Activated naive CD8-positive, alpha-beta T cell treated with anti-CD3 and anti-CD28 coated beads, Interleukin-2, amount 50 U/mL, for 24 hours (primary cell): ENCODE results near the gene HOXA3.

Source experiments
- ATAC-seq: fragments of 150-1000 bp; cut with Tn5 transposase; one replicate; pipeline ENCODE4 v1.10.0; 2021
- DNase-seq: peaks from one replicate; pipeline ENCODE4 v3.0.0; 2021
- H3K27ac Mint-ChIP-seq: one replicate; pipeline ENCODE4 v1.8.0; 2021; ENCODE audit warnings: mild to moderate bottlenecking, mixed read lengths
- H3K27me3 Mint-ChIP-seq: one replicate; pipeline ENCODE4 v1.8.0; 2021; ENCODE audit warnings: mixed read lengths
- H3K36me3 Mint-ChIP-seq: one replicate; pipeline ENCODE4 v1.8.0; 2021; ENCODE audit warnings: low read depth, mixed read lengths
- H3K4me1 Mint-ChIP-seq: one replicate; pipeline ENCODE4 v1.8.0; 2021; ENCODE audit warnings: mixed read lengths
- H3K4me3 Mint-ChIP-seq: one replicate; pipeline ENCODE4 v1.8.0; 2021; ENCODE audit warnings: mild to moderate bottlenecking, moderate library complexity, mixed read lengths
- H3K9me3 Mint-ChIP-seq: one replicate; pipeline ENCODE4 v1.8.0; 2021; ENCODE audit warnings: mixed read lengths

The HOXA3 gene

GRCh38 chr7:27175626-27176523 is 23.5 kb upstream of the HOXA3 start:
- Mint-ChIP-seq H3K4me3 (no peak overlapping the region), H3K27me3 (peaks cover 75% of the 10 kb centered on the region), H3K9me3 (no peaks in the 10 kb centered on the region), H3K4me1 (peaks cover 13% of the 10 kb centered on the region), H3K36me3 (no peaks in the 10 kb centered on the region), H3K27ac (no peak overlapping the region)
- ATAC-seq, result no peak
- no peak for DNase-seq

- Mint-ChIP-seq H3K27ac (no peak overlapping the region), H3K4me1 (peaks cover 13% of the 10 kb centered on the region), H3K27me3 (peaks cover 77% of the 10 kb centered on the region), H3K36me3 (no peaks in the 10 kb centered on the region), H3K9me3 (no peaks in the 10 kb centered on the region), H3K4me3 (peak overlapping the region; percentile 36)
- no peak for DNase-seq
- ATAC-seq, result no peak
Measured at GRCh38 chr7:27174874-27175625, 22.7 kb upstream of the HOXA3 start.

GRCh38 chr7:27173956-27174873 is 21.8 kb upstream of the HOXA3 start, which contains the start of gene HOXA10:
HOXA10 (minus strand) TSS chr7:27174320; CDS start chr7:27174306, 14 bp downstream.
- Mint-ChIP-seq H3K4me1 (peaks cover 10% of the 10 kb centered on the region), H3K4me3 (peak within 1 kb of the TSS; percentile 42), H3K27me3 (peaks cover 73% of the 10 kb centered on the region), H3K9me3 (no peaks in the 10 kb centered on the region), H3K27ac (no peak within 1 kb of the TSS), H3K36me3 (no peaks in the 10 kb centered on the region)
- ATAC-seq, result no peak
- DNase-seq, result peak; percentile 2

- H3K4me1 Mint-ChIP-seq, result peaks cover 14% of the 10 kb centered on the region
- ATAC-seq (peak; percentile 45), DNase-seq (no peak)
- H3K27me3 Mint-ChIP-seq, result peaks cover 71% of the 10 kb centered on the region
- no peak overlapping the region for H3K4me3 Mint-ChIP-seq
- no peak overlapping the region for H3K27ac Mint-ChIP-seq
- H3K9me3 Mint-ChIP-seq, result no peaks in the 10 kb centered on the region
- H3K36me3 Mint-ChIP-seq, result no peaks in the 10 kb centered on the region
Measured at GRCh38 chr7:27173511-27173955, 21.1 kb upstream of the HOXA3 start.

GRCh38 chr7:27172823-27173510 is 20.6 kb upstream of the HOXA3 start:
- ATAC-seq (peak; percentile 26), DNase-seq (no peak)
- Mint-ChIP-seq H3K27me3 (peaks cover 71% of the 10 kb centered on the region), H3K36me3 (no peaks in the 10 kb centered on the region), H3K4me3 (peak overlapping the region; percentile 24), H3K27ac (no peak overlapping the region), H3K4me1 (peaks cover 15% of the 10 kb centered on the region), H3K9me3 (no peaks in the 10 kb centered on the region)

GRCh38 chr7:27172315-27172774 is 20.0 kb upstream of the HOXA3 start:
- H3K4me1 Mint-ChIP-seq, result peaks cover 15% of the 10 kb centered on the region
- no peaks in the 10 kb centered on the region for H3K36me3 Mint-ChIP-seq
- H3K9me3 Mint-ChIP-seq, result no peaks in the 10 kb centered on the region
- ATAC-seq (no peak), DNase-seq (no peak)
- peaks cover 72% of the 10 kb centered on the region for H3K27me3 Mint-ChIP-seq
- H3K27ac Mint-ChIP-seq, result peak overlapping the region; percentile 23
- peak overlapping the region; percentile 24 for H3K4me3 Mint-ChIP-seq

GRCh38 chr7:27171637-27172314 is 19.4 kb upstream of the HOXA3 start:
- no peaks in the 10 kb centered on the region for H3K36me3 Mint-ChIP-seq
- no peaks in the 10 kb centered on the region for H3K9me3 Mint-ChIP-seq
- peak overlapping the region; percentile 23 for H3K27ac Mint-ChIP-seq
- H3K4me3 Mint-ChIP-seq, result peak overlapping the region; percentile 36
- peaks cover 77% of the 10 kb centered on the region for H3K27me3 Mint-ChIP-seq
- H3K4me1 Mint-ChIP-seq, result peaks cover 18% of the 10 kb centered on the region
- no peak for ATAC-seq
- DNase-seq, result no peak

GRCh38 chr7:27171325-27171636 is 18.9 kb upstream of the HOXA3 start:
- peak overlapping the region; percentile 23 for H3K27ac Mint-ChIP-seq
- ATAC-seq (no peak), DNase-seq (no peak)
- H3K4me3 Mint-ChIP-seq, result peak overlapping the region; percentile 15
- no peaks in the 10 kb centered on the region for H3K36me3 Mint-ChIP-seq
- H3K27me3 Mint-ChIP-seq, result peaks cover 78% of the 10 kb centered on the region
- H3K9me3 Mint-ChIP-seq, result no peaks in the 10 kb centered on the region
- H3K4me1 Mint-ChIP-seq, result peaks cover 18% of the 10 kb centered on the region

- ATAC-seq, result no peak
- no peaks in the 10 kb centered on the region for H3K36me3 Mint-ChIP-seq
- DNase-seq, result no peak
- H3K27me3 Mint-ChIP-seq, result peaks cover 76% of the 10 kb centered on the region
- H3K9me3 Mint-ChIP-seq, result no peaks in the 10 kb centered on the region
- no peak overlapping the region for H3K27ac Mint-ChIP-seq
- H3K4me1 Mint-ChIP-seq, result peaks cover 22% of the 10 kb centered on the region
- H3K4me3 Mint-ChIP-seq, result peak overlapping the region; percentile 14
Measured at GRCh38 chr7:27170426-27171324, 18.3 kb upstream of the HOXA3 start.

GRCh38 chr7:27169658-27170425 is 17.5 kb upstream of the HOXA3 start:
- Mint-ChIP-seq H3K27ac (no peak overlapping the region), H3K4me3 (peak overlapping the region; percentile 14), H3K36me3 (no peaks in the 10 kb centered on the region), H3K27me3 (peaks cover 74% of the 10 kb centered on the region), H3K9me3 (no peaks in the 10 kb centered on the region), H3K4me1 (peaks cover 24% of the 10 kb centered on the region)
- DNase-seq, result no peak
- no peak for ATAC-seq

GRCh38 chr7:27168265-27168947 is 16.0 kb upstream of the HOXA3 start:
- Mint-ChIP-seq H3K4me3 (peak overlapping the region; percentile 15), H3K27ac (peak overlapping the region; percentile 1), H3K9me3 (no peaks in the 10 kb centered on the region), H3K27me3 (peaks cover 81% of the 10 kb centered on the region), H3K36me3 (no peaks in the 10 kb centered on the region), H3K4me1 (peaks cover 24% of the 10 kb centered on the region)
- DNase-seq, result no peak
- no peak for ATAC-seq

- H3K4me1 Mint-ChIP-seq, result peaks cover 24% of the 10 kb centered on the region
- peaks cover 82% of the 10 kb centered on the region for H3K27me3 Mint-ChIP-seq
- no peaks in the 10 kb centered on the region for H3K9me3 Mint-ChIP-seq
- no peaks in the 10 kb centered on the region for H3K36me3 Mint-ChIP-seq
- H3K27ac Mint-ChIP-seq, result no peak overlapping the region
- H3K4me3 Mint-ChIP-seq, result no peak overlapping the region
- no peak for DNase-seq
- ATAC-seq, result no peak
Measured at GRCh38 chr7:27167916-27168264, 15.5 kb upstream of the HOXA3 start.
